ENCODE data around the gene TRPV6.

TRPV6 gene

DNA sequence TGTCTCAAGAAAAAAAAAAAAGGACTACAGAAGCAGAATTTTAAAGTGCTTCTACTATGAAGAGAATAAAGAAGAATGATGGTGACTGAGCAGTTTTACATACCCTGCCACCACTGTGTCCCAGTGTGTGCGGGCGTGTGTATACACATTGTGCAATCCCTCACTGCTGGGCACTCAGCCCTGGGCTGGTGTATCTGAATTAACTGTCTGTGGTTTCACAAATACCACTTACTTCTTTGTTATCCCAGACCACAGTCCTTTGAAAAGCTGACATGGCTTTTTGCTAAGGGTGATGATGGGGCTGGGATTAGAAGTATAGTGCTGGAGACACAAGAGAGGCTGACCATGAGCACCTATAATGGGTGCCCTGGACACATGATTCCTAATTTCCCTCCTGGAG, 21.1 kb upstream of the TRPV6 start:
- no peak for DNase-seq

GRCh38 chr7:142905759-142906158, 20.2 kb upstream of the TRPV6 start:
- DNase-seq, result no peak

- DNase-seq, result no peak
These were observed 18.6 kb upstream of the TRPV6 start for GRCh38 chr7:142904128-142904527.

- no peak for DNase-seq
These were observed 16.1 kb upstream of the TRPV6 start for GRCh38 chr7:142901426-142902259.

- no peak for DNase-seq
These were observed 14.1 kb upstream of the TRPV6 start for GRCh38 chr7:142899661-142900060.

DNA sequence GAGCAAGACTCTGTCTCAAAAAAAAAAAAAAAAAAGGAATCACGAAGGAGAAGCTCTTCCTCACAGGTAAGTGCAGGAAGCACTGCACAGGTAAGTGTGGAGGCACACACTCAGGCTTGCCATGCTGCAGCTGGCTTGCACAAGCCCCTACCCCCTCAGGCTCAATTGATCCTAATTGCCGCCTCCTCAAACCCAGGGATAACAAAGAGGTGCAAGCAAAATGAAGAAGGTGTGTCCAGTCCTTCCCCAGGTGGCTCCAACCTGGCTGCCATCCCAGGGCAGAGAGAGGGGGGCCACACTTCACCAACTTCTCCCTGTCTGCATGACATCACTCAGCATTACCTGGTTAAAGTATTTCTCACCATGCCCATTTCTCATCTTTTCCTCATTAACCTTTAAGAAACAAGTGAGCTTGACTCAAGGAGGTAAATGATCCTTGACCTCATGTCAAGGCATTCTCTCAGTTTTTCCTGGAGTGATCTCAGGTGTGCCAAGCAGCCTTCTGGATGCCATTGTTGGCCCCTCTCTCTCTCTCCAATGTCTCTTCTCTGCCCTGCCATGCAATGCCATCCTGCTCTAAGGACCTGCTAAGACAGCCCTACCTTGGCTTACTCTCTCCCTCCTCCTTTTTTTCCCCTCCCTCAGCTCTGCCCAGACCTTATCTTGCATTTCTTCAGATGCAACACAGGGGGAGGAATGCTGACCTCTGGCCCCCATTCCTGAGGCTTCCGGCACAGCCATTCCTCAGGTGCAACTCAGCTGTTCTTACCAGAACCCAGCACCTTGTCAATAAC, 13.0 kb upstream of the TRPV6 start:
- no peak for DNase-seq

GRCh38 chr7:142897691-142898090, 12.1 kb upstream of the TRPV6 start:
- no peak for DNase-seq

DNA sequence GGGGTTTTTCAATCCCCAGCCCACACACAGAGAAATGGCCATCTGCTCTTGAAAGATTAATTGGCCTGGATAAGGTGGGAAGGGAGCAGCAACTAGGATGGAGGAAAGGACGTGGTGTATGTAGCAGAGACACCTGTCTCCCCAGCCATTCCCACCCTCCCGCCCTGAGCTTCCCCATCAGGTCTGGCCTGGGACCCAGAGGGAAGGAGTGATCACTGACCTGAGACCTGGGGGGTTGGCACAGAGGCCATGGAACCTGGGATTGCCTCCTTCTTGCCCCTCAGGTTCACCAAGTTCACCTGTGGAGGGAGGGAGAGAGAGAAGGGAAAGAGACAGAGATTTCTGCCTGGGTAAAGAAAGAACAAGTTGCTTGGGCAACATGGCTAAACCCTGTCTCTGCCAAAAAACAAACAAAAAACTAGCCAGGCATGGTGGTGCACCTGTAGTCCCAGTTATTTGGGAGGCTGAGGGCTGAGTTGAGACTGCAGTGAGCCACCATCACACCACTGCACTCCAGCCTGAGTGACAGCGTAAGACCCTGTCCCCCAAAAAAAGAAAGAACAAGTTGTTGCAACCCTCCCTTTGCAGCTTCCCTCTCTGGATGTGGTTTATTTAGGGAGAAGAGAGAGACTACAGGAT, 11.3 kb upstream of the TRPV6 start:
- no peak for DNase-seq

DNA sequence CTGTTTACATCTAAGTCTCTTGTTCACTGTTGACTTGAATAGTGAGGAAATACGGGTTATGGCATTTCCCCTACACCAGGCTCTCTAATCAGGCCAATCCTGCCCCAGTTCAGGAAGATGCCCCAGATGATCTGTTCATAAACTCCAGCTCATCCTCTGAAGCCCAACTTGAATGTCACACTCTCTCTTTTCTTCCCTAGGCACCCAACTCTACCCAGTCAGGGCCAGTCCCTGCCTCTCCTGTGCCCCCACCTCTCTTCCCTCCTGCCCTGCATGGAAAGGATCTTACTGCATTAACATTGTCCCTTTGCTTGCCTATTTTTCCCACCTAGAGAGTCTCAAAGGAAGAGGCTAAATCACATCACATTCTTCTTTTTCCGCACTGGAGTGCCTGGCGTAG, 10.6 kb upstream of the TRPV6 start:
- DNase-seq, result no peak

DNA sequence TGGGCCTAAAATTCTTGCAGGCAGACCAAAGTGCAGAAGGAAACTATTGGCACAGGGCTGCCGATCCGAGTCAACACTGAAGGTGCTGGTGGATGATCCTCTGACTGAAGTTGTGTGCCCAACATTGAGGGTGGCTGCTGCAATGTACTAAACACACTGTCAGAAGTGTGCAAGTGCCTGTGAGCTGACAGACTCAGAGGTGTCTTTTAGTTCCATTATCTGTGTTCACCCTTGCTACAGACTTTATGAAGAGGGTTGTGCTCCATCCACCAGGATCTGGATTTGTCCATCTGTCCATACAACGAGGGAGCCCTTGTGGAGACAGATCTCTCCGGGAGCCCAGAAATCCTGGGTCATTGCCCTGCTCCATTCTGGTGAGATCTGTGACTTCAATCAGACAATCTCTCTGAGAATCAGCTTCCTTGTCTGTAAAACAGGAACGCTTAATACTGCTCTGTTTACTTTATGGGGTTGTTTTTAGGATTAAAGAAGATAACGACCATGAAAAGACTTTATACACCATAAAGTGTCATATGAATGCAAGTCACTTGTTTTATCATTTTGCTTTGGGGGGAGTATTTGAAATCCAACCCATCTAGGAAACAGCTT, 9.5 kb upstream of the TRPV6 start:
- DNase-seq, result no peak

DNA sequence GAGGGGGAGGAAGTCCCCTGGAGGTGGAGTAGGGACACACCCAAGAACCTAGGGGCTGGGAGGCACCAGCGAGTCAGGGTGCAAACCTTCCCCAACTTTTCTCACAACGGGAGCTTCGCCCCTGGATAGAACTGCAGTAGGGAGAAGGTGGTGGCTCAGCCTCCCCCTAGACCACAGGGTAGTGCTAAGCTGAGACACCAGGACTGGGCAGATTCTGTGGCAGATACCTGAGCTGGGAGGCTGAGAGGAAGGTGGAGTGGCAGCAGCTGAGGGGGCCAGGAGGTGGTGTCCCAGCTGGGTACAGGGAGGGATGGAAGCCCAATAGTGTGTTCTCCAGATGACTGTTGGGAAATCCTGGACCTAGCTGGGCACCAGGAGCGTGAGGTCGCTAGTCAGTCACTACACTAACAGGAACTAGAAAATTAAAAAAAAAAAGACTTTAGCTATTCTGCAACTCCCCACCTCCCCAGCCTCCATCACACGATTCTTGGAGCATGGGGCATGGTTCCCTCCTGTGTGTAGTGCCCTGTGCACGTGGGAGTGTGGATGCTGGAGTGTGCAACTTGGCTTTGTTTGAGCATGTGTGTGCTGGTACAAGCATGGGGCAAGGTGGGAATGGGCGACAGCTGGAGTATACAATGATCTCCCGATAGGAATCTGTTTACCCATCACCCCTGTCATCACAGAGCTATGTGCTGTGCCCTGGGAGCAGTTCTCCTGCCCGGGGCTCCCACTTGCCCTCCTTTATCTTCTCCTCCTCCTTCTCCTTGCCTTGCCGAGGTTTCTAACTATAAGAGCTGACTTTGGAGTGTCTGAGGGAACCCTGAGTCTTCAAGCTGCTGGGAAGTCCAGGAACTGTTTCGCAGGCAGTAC, 8.8 kb upstream of the TRPV6 start:
- no peak for DNase-seq

DNA sequence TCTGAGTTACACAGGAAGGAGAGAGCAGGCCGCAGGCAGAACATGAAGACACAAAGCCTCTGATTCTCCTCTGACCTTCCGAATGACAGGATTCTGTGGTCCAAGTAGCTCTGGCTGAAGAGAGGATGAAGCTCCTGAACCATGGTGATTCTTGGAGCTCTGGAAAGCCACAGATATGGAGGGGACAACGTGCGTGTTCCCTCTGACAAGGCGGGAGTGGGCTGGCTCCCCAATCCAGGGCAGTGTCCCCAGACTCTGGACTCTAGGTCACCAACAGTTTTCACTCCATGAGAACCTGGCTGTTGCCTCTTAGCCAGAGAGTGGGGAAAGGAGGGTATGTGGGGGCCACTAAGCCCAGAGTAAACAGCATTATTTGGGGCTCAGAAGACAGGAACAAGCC, 7.4 kb upstream of the TRPV6 start:
- DNase-seq, result no peak

DNA sequence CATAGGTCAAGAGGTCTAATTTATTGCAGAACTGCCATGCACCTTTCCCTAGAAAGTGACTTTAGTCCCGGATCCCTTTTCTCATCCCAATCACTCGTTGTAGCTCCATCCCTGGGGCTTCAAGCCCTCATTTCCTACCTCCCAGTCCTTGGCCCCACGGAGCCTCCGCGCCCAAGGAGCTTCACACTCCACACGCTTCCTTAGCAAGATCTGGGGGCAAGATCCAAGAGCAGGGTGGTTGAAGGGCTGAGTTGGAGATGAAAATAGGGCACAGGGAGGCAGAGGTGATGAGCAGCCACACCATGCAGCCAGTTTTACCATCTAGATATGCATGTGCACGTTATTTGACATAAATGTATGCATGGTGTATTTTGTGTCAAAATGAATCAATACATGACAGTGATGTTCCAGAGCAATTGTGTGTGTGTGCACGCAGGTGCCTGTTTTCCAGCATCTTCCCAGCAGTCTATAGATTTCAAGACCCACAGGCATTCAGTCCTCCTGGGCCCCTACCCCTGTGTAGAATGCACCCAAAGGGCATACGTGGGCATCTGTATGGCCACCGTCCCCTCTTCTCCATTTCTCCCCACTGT, 6.0 kb upstream of the TRPV6 start:
- no peak for DNase-seq

- no peak for DNase-seq
These were observed 5.4 kb upstream of the TRPV6 start for GRCh38 chr7:142890874-142891485.

DNA sequence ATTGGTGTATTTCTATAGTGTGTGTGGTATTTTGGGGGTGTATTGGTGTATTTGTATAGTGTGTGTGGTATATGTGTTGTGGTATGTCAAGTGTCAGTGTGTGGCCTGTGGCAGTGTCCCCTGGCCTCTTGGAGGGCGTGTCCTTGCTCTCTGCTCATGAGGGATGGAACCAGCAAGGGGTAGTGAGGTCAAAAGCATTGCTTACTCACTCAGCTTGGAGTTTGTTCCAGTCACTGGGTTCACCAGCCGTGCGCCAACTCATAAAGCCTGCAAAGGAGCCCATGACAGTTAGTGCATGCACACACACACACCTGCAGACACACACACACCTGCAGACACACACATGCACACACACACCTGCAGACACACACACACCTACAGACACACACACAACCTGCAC, 4.3 kb upstream of the TRPV6 start:
- DNase-seq, result no peak

- no peak for DNase-seq
These were observed 1.9 kb upstream of the TRPV6 start for GRCh38 chr7:142887282-142888015.

DNA sequence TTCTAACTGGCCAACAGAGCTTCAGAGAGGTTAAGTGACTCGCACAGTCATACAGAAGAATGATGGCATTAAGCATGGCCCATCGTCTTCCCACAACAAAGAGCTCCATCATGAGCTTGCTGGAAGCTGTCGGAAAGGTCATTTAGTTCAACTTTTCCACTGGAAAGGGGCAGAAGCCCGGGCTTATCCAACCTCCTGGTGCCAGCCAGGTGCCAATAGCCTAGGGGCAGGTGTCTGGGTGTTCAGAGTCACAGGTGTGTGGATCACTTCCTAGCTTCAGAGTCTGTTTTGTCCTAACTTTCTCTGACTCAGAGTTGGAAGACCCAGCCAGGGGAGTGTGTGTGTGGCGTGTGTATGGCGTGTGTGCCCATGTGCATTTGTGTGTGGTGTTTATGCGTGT, 1.3 kb upstream of the TRPV6 start:
- no peak for DNase-seq

DNA sequence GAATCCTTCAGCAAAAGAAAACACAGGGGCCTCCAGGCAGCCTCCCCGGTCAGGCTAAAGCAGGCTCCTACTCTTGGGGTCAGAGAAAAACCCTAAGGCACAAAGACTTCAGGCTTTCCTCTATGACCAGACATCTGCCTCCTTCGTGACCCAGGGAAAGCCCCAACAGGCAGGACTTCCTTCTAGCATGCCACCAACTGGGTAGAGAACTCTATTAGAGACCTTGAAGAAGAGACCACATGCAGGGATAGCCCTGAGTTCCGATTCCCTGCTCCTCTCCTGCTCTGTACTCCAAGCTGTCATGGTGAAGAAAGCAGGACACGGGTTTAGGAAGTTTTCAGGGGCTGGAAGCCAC, 1.3 kb downstream of the TRPV6 start:
- DNase-seq, result no peak

DNA sequence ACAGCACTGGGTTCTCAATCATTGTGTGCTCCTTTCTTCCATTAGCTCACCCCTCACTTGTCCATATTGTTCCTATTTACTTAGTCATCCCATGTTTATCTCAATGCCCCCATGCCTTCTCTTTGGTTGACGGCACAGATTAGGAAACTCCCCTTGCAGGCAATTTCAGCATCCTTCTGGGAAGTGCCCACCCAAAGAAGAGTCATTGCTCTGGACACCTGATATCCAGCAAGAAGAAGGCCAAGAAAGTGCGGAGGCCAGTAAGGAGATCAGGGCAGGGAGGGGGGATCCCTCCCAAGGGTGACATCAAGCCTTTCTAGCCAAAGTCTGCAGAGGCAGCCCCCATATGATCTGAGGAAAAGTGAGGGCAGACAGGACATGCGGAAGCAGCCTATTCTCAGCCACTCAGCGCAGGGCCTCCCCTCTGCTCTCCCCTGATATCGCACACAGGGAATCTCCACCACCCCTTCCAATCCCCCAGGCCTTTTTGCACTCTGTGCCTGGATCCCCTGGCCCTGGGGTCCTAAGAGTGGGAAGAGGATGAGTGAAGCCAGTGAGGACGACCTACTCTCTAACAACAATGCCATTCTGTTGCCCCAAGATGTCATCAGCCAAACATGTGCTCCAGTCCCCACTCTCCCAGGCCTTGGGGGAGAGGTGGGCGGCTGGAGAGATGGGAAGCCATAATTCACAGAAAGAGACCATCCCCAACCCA, 1.8 kb downstream of the TRPV6 start:
- no peak for DNase-seq

GRCh38 chr7:142883145-142883544, 2.4 kb downstream of the TRPV6 start:
- DNase-seq, result no peak

All from activated naive CD4-positive, alpha-beta T cell treated with anti-CD3 and anti-CD28 coated beads, Interleukin-2, amount 50 U/mL, for 16 hours (primary cell).